Stimulated activated naive B cell treated with anti-CD40 and anti-IgM and Interleukin-4, amounts not matched to agents 10 μg/mL and 1 μg/mL and 100 μg/mL, for 72 hours (primary cell): ENCODE results near the gene CLSTN2.

Experiments used
- ATAC-seq, 2 donors: fragments of 150-1000 bp; cut with Tn5 transposase; replicated peaks; 2 replicates each; pipeline ENCODE4 v1.10.0; 2021; ENCODE audit warnings: moderate library complexity in 1 of 2
- DNase-seq: peaks from one replicate; pipeline ENCODE4 v3.0.0; 2021
- H3K27ac Mint-ChIP-seq: one replicate; pipeline ENCODE4 v1.8.0; 2022; ENCODE audit warnings: mild to moderate bottlenecking, mixed read lengths
- H3K27me3 Mint-ChIP-seq, 2 donors: one replicate each; pipeline ENCODE4 v1.8.0; 2022; ENCODE audit warnings: mixed read lengths in 2 of 2
- H3K36me3 Mint-ChIP-seq, 2 donors: one replicate each; pipeline ENCODE4 v1.8.0; 2022; ENCODE audit warnings: mixed read lengths in 2 of 2, mild to moderate bottlenecking in 1 of 2
- H3K4me1 Mint-ChIP-seq, 2 donors: one replicate each; pipeline ENCODE4 v1.8.0; 2022; ENCODE audit warnings: mixed read lengths in 2 of 2, mild to moderate bottlenecking in 1 of 2
- H3K4me3 Mint-ChIP-seq, 2 donors: one replicate each; pipeline ENCODE4 v1.8.0; 2022; ENCODE audit warnings: mild to moderate bottlenecking in 2 of 2, mixed read lengths in 2 of 2, moderate library complexity in 1 of 2
- H3K9me3 Mint-ChIP-seq, 2 donors: one replicate each; pipeline ENCODE4 v1.8.0; 2022; ENCODE audit warnings: mixed read lengths in 2 of 2, mild to moderate bottlenecking in 1 of 2

Gene CLSTN2

GRCh38 chr3:139933766-139934165 lies 1.2 kb upstream of the CLSTN2 start:
- ATAC-seq (no peak), DNase-seq (no peak)
- Mint-ChIP-seq H3K36me3 (no peaks in the 10 kb centered on the region), H3K27ac (no peak overlapping the region), H3K4me1 (peaks cover 9 to 17% of the 10 kb centered on the region in 2 donors), H3K9me3 (no peaks in the 10 kb centered on the region), H3K4me3 (no peak overlapping the region), H3K27me3 (peaks cover 50 to 58% of the 10 kb centered on the region in 2 donors)

DNA sequence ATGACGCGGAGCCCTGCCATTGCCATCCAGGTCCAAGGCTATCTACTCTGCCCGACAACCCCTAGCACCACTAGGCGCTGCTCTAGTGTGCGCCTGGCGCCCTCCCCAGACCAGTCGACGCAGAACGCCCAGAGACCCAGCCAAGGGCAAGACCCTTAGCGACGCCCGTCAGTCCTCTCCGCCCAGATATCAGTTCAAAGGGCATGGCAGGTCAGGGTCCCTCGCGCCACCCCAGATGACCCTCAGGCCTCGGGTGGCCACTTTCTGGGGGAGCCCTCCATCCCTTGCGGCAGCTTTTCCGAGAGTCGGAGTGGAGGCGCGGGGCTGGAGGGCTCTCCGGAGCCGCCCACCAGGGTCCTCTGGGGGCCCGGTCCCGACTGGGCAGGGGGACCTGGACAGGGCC lies 371 bp upstream of the CLSTN2 start:
- Mint-ChIP-seq H3K27me3 (peaks cover 47 to 51% of the 10 kb centered on the region in 2 donors), H3K9me3 (no peaks in the 10 kb centered on the region)
- no peak for DNase-seq

DNA sequence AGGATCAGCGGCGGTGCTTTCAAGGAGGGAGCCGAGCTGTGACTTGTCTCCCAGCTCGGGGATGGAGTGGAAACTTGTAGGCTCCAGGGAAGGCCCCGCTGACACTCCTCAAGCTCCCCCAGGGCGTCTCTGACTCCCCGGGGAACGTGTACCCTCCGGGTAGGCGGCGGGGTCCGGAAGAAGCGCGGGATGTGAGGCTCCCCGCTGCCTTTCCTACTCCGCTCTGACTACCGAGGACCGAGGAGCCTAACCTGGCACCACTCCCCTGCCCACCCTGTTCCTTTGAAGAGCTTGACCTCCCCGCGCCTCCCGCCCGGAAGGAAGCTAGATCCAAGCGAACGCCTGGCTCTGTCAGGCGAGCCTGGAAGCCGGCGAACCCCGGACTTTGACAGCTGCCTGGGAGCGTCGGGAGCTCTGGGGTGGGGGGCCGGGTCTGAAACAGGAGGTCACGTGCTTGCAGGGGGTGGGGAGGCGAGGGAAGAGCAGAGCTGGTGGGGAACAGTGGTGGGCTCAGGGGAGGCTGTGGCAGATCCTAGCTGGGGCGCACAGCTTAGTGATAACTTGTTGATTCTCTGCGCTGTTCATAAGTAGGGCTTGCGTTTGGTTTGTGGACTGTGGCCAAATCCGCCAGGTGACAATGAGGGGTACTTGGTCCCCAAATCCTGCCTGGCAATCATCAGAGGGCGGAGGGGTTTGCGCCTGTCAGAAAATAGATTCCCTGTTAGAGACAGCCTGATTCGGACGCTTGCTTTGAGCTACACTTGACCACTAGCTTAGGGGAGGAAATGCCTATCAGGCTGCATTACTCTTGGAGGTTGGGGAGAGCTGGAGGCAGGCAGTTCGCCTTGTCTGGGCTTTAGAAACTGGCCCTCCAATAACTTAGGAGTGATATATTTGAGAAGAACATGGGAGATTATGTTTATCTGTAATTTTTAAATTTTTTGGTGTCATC lies 1.2 kb downstream of the CLSTN2 start:
- DNase-seq (no peak), ATAC-seq (peak in 1 of 2 donors; percentile 11)
- Mint-ChIP-seq H3K27me3 (peaks cover 49 to 61% of the 10 kb centered on the region in 2 donors), H3K4me3 (peak overlapping the region in 1 of 2 donors; percentile 39), H3K4me1 (peaks cover 9 to 17% of the 10 kb centered on the region in 2 donors), H3K27ac (no peak overlapping the region), H3K9me3 (no peaks in the 10 kb centered on the region), H3K36me3 (no peaks in the 10 kb centered on the region)

More for the DNA sequence above, 371 bp upstream of the CLSTN2 start:
- Mint-ChIP-seq H3K27ac (no peak overlapping the region), H3K36me3 (no peaks in the 10 kb centered on the region), H3K4me3 (peak overlapping the region in 1 of 2 donors; percentile 56), H3K4me1 (peaks cover 9 to 17% of the 10 kb centered on the region in 2 donors)
- ATAC-seq, result peak; percentile 48 to 54

DNA sequence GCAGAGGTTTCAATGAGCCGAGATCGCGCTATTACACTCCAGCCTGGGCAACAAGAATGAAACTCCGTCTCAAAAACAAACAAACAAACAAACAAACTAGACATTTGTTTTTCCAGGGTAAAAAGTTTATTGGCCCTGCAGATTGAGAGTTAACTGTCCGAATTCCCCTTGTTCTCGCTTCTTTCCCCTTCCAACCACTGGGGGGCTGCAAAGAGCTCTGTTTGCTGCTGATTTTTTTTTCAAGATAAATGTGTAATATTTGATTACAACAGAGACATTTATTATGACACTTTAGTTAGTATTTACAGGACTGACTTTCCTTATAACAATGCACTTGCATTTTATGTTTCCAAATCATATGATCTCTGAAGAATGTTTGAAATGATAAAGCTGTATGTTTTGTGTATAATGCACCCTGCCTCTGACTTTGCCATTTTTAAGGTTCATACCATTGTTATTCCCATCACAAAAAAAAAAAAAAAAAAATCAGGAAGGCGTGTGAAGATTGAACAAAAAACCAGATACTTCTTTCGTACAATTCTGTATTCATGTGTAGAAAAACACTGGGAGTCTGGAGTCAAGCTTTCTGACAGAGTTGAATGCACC lies 2.8 kb downstream of the CLSTN2 start:
- no peak for ATAC-seq
- DNase-seq, result no peak
- Mint-ChIP-seq H3K4me3 (no peak overlapping the region), H3K9me3 (no peaks in the 10 kb centered on the region), H3K4me1 (peaks cover 9 to 17% of the 10 kb centered on the region in 2 donors), H3K27me3 (peaks cover 45 to 58% of the 10 kb centered on the region in 2 donors), H3K36me3 (no peaks in the 10 kb centered on the region), H3K27ac (no peak overlapping the region)

GRCh38 chr3:139939681-139940190 lies 4.8 kb downstream of the CLSTN2 start:
- H3K27ac Mint-ChIP-seq, result no peak overlapping the region
- H3K36me3 Mint-ChIP-seq, result no peaks in the 10 kb centered on the region
- peaks cover 9 to 12% of the 10 kb centered on the region in 2 donors for H3K4me1 Mint-ChIP-seq

GRCh38 chr3:139940622-139941021 lies 5.6 kb downstream of the CLSTN2 start:
- H3K36me3 Mint-ChIP-seq, result no peaks in the 10 kb centered on the region
- H3K9me3 Mint-ChIP-seq, result no peaks in the 10 kb centered on the region
- no peak for DNase-seq
- H3K27me3 Mint-ChIP-seq, result peaks cover 28 to 40% of the 10 kb centered on the region in 2 donors
- ATAC-seq, result no peak
- H3K4me1 Mint-ChIP-seq, result peaks cover 7 to 8% of the 10 kb centered on the region in 2 donors
- H3K27ac Mint-ChIP-seq, result no peak overlapping the region
- H3K4me3 Mint-ChIP-seq, result no peak overlapping the region

More at GRCh38 chr3:139939681-139940190, 4.8 kb downstream of the CLSTN2 start:
- no peaks in the 10 kb centered on the region for H3K9me3 Mint-ChIP-seq
- H3K27me3 Mint-ChIP-seq, result peaks cover 32 to 44% of the 10 kb centered on the region in 2 donors
- DNase-seq, result no peak
- no peak for ATAC-seq
- H3K4me3 Mint-ChIP-seq, result no peak overlapping the region

GRCh38 chr3:139941580-139941979 lies 6.6 kb downstream of the CLSTN2 start:
- no peak for DNase-seq
- Mint-ChIP-seq H3K4me1 (no peaks in the 10 kb centered on the region), H3K36me3 (no peaks in the 10 kb centered on the region), H3K4me3 (no peak overlapping the region), H3K9me3 (no peaks in the 10 kb centered on the region), H3K27me3 (peaks cover 18 to 31% of the 10 kb centered on the region in 2 donors), H3K27ac (no peak overlapping the region)
- ATAC-seq, result no peak

GRCh38 chr3:139944256-139944910 lies 9.4 kb downstream of the CLSTN2 start:
- Mint-ChIP-seq H3K4me1 (no peaks in the 10 kb centered on the region), H3K9me3 (no peaks in the 10 kb centered on the region), H3K27me3 (peaks cover 0 to 19% of the 10 kb centered on the region in 2 donors), H3K36me3 (no peaks in the 10 kb centered on the region), H3K4me3 (no peak overlapping the region), H3K27ac (no peak overlapping the region)
- ATAC-seq (no peak), DNase-seq (no peak)

DNA sequence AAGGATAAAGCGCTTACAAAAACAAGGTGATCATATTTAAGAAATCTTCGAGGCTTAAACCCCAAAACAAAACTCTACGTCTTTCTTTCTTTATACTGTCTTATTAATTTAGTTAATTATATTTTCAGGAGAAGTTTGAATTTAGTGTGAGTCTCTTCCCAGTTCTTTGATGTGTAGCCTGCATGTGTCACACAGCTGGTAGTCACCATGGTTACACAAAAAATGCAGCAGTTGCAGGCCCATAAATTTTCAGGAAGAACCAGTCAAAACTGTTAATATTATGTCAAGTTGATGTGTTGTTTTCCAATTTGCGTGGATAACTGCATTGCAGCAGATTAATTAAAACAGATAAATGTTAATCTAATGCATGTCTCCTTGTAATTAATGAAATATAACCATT lies 10.4 kb downstream of the CLSTN2 start:
- DNase-seq (no peak), ATAC-seq (no peak)
- Mint-ChIP-seq H3K36me3 (no peaks in the 10 kb centered on the region), H3K4me3 (no peak overlapping the region), H3K27ac (no peak overlapping the region), H3K27me3 (peaks cover 0 to 12% of the 10 kb centered on the region in 2 donors), H3K9me3 (peaks cover 0 to 2% of the 10 kb centered on the region in 2 donors), H3K4me1 (no peaks in the 10 kb centered on the region)

- no peak for ATAC-seq
- H3K36me3 Mint-ChIP-seq, result no peaks in the 10 kb centered on the region
- DNase-seq, result no peak
- peaks cover 0 to 2% of the 10 kb centered on the region in 2 donors for H3K9me3 Mint-ChIP-seq
- no peak overlapping the region for H3K4me3 Mint-ChIP-seq
- no peaks in the 10 kb centered on the region for H3K4me1 Mint-ChIP-seq
- no peak overlapping the region for H3K27ac Mint-ChIP-seq
- peaks cover 0 to 7% of the 10 kb centered on the region in 2 donors for H3K27me3 Mint-ChIP-seq
Observed at GRCh38 chr3:139945942-139946341, 11.0 kb downstream of the CLSTN2 start.

DNA sequence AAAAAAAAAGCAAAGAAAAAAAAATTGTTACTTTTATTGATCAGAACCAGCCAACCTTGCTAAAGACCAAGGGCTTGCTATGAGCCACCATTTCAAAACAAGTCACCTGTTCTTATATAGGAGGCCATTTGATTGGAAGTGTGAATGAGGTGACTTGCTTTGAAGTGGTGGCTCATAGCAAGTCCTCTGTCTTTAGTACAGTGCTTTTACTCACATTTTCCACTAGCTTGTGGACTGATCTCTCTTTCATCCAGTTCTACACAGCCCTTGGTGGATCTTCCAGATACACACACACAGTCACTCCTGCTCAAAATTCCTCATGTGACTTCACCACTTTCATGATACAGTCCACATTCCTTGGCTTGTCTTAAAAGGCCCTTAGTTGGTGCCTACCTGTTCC lies 13.5 kb downstream of the CLSTN2 start:
- Mint-ChIP-seq H3K4me3 (no peak overlapping the region), H3K4me1 (no peaks in the 10 kb centered on the region), H3K9me3 (peaks cover 0 to 2% of the 10 kb centered on the region in 2 donors), H3K27ac (no peak overlapping the region), H3K36me3 (no peaks in the 10 kb centered on the region), H3K27me3 (no peaks in the 10 kb centered on the region)
- DNase-seq (no peak), ATAC-seq (peak in 1 of 2 donors; percentile 31)

GRCh38 chr3:139948898-139949297 lies 13.9 kb downstream of the CLSTN2 start:
- Mint-ChIP-seq H3K27ac (no peak overlapping the region), H3K36me3 (no peaks in the 10 kb centered on the region), H3K27me3 (no peaks in the 10 kb centered on the region), H3K4me1 (no peaks in the 10 kb centered on the region), H3K4me3 (no peak overlapping the region), H3K9me3 (peaks cover 0 to 2% of the 10 kb centered on the region in 2 donors)
- DNase-seq (no peak), ATAC-seq (peak in 1 of 2 donors; percentile 55)

- no peaks in the 10 kb centered on the region for H3K36me3 Mint-ChIP-seq
- DNase-seq (no peak), ATAC-seq (no peak)
- H3K27me3 Mint-ChIP-seq, result no peaks in the 10 kb centered on the region
- no peak overlapping the region for H3K27ac Mint-ChIP-seq
- H3K9me3 Mint-ChIP-seq, result peaks cover 0 to 2% of the 10 kb centered on the region in 2 donors
- no peaks in the 10 kb centered on the region for H3K4me1 Mint-ChIP-seq
- no peak overlapping the region for H3K4me3 Mint-ChIP-seq
Observed at GRCh38 chr3:139953131-139953910, 18.3 kb downstream of the CLSTN2 start.
